GM20000 (cell line): Measurements from ENCODE around the gene ARHGEF19.

Source experiments
- DNase-seq: peaks from one replicate; pipeline ENCODE4 v3.0.0; 2012; ENCODE audit warnings: low spot score
- TF ChIP-seq, protein P1 (sequence below): IDR thresholded peaks from 2 replicates; pipeline ENCODE4 v1.5.1; 2012; ENCODE audit warnings: mild to moderate bottlenecking, control low read depth; ENCODE audit errors: extremely low read depth, missing control alignments

Gene ARHGEF19

DNA sequence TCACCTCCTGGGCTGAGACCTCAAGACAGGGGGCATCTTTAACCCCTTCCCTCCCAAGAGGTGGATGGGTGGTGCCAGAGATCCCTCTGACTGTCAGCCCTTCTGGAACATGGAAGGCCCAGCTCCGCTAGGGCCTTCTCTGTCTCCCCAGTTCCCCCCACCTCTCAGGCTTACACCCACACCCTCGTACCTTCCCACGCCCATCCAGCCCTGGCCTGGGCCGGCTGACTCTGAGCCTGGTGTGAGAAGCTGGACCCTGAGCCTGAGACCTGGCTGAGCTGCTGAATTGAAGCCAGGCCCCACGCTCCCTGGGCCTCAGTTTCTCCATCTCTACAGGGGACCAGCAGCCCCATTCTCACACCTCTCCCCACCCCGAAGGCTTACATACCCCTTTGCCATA lies 61.9 kb downstream of the ARHGEF19 start:
- no peak for DNase-seq
- TF ChIP-seq, protein P1, sequence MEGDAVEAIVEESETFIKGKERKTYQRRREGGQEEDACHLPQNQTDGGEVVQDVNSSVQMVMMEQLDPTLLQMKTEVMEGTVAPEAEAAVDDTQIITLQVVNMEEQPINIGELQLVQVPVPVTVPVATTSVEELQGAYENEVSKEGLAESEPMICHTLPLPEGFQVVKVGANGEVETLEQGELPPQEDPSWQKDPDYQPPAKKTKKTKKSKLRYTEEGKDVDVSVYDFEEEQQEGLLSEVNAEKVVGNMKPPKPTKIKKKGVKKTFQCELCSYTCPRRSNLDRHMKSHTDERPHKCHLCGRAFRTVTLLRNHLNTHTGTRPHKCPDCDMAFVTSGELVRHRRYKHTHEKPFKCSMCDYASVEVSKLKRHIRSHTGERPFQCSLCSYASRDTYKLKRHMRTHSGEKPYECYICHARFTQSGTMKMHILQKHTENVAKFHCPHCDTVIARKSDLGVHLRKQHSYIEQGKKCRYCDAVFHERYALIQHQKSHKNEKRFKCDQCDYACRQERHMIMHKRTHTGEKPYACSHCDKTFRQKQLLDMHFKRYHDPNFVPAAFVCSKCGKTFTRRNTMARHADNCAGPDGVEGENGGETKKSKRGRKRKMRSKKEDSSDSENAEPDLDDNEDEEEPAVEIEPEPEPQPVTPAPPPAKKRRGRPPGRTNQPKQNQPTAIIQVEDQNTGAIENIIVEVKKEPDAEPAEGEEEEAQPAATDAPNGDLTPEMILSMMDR, result no peak

DNA sequence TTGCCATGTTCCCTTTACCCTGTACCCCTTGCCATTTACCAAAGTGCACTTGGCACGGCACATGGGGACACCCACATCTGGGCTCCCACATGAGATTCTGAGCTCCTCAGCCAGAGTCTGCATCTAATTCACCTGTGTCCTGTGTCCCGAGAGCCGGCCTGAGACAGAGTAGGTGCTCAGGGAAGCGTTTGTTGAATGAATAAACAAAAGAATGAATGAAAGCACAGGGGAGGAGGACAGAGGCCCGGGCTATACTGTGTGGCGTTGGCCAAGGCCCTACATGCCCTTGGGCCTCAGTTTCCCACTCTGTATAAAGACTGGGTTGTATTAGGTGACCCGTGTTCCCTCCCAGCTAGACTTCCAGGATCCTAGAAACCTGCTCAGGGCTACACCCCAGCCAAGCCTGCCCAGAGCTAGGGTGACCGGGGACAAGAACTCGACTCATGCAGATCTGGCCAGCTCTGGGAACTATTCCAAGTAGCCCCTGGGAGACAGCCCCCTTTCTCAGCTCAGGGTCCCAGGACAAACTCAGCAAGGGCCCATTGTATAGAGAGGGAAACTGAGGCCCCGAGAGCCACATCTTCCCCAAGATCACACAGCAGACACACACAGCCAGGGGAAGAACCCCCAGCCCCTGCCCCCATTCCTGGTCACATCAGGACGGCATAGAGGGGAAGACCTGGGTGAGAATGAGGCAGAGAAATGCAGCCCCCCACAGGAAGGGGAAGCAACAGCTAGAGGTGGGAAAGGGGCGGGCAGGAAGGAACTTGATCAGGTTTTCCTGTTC lies 62.6 kb downstream of the ARHGEF19 start:
- TF ChIP-seq, protein P1, result no peak

DNA sequence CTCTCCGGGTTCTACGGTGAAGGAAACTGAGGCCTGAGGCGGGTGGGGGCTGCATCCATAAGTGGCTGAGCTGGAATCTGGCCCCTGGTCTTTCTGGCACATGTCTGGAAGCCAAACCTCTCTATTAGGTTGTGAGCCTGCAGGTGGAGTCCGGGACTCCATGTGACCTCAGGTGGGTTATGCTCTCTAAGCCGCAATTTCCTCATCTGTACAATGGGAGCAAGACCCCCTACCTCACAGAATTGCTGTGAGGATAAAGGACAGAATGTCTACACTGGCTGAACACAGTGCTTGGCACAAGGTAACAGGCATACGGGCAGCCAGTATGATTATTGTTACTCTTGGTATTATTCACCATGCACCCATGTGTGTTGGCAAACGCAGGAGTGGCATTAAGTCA lies 63.3 kb downstream of the ARHGEF19 start:
- no peak for DNase-seq
- TF ChIP-seq, protein P1, result no peak

More for the DNA sequence above, 62.6 kb downstream of the ARHGEF19 start:
- DNase-seq, result no peak

DNA sequence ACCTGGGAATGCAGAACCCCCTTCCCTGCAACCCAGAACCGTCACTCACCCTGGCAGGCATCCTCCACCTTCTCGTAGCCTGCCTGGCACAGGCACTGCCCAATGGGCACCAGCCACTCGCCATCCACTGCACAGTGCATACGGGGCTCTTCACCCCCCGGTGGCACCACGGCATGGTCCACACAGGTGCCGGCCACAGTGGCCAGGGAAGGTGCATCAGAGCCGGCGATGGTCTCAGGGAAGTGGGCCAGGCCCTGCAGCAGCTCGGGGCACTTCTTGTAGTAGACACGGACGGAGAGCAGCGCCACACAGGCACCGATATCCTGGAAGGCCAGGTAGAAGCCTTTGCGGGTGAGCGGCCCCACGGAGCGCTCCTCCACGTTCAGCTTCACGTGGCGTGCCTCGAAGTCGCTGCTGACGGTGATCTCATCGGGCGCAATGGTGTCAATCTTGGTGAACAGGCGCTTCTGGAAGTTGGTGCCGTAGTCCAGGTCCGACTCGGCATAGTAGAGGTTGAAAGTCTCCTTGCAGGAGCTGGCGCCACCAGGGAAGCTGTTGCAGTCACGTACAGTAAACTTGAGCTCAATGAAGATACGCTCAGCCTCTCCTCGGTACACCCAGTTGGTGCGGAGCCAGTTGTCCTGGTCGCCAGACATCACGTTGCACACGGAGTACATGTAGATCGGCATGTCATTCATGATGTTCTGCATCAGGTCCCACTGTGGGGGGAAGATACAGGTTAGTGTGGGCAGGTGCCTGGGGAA lies 63.9 kb downstream of the ARHGEF19 start:
- DNase-seq, result no peak
- TF ChIP-seq, protein P1, result no peak
